ACHN (cell line): ENCODE data around the gene ZBTB4.
"Not testable (repeated sequence)": the region's sequence is repeated elsewhere in the genome, so short reads cannot be mapped to it uniquely, and the experiment has no call there.

Experiments used
- DNase-seq: peaks from one replicate; pipeline ENCODE4 v3.0.0-alpha.2; 2015
- in situ Hi-C: cut with HindIII; loops from 2 replicates; pipeline ENCODE4 v1.10.0; 2017; ENCODE audit warnings: low sequenced_read_pairs, low pct_ligation_motif_present, low pct_unique_long_range_greater_than_20kb

The ZBTB4 gene

DNA sequence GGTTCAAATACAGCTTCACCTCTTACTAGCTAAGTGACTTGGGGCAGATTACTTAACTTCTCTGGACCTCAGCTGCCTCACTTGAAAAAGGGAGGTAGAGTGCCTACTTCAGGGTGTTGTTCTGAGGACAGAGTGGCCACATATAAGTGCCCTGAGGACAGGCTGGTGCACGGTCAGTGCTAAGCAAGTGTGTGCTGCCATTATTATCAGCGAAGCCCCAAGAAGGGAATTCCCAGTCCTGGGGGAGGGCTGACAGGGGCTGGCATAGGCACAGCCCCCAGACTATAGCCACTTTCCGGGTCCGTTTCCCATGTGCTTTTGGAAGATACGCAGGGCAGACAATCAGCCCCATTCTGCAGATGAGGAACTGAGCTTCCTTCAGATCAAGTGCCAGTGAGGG lies 2.5 kb downstream of the ZBTB4 start:
- DNase-seq = no peak
- in situ Hi-C loops = no loop called here

DNA sequence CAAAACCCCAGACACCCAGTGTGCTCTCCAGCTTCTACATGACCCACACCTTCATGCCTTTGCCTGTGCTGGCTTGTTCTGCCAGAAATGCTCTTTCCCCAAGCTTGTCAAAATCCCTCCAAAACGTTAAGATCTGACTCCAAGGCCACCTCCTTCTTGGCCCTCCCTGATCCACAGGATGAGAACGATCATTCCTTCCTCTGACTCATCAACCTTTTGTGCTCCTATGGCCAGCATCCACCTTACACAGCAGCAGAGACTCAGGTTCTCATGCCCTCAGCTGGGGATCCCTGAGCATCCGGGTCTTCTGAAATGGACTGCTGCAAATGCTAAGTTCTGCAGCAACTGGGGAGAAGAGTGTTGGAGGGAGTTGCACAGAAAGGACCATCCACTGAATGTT lies 2.9 kb downstream of the ZBTB4 start:
- in situ Hi-C loops = no loop called here
- peak; percentile 38 for DNase-seq

DNA sequence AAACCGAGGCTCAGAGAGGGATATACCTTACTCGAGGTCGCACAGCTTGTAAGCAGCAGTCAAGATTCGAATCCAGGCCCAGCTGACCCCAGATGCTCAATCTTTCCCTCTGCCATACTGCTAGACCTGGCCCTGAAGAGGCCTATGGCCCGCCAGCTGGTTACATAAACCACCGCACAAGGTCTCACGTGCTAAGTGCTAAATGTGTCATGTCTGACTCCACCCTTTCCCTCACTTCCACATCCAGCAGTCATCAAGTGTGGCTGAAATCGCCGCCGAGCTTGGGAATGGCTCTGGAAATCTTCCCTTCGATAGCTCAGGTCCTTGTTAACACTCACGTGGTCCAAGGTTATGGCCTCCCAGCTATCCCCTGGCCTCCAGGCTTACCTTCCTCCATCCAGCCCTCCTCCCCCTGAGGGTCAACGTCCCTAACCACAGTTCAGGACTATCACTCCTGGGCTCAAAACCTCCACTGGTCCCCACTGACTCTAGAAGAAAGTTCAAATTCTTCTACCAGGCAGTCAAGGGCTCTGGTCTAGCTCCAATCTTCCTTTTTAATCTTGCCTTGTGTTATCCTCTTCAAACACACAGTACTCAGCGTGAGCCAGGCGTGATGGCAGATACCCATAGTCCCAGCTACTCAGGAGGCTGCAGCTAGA lies 3.5 kb downstream of the ZBTB4 start:
- DNase-seq = no peak
- in situ Hi-C loops = no loop called here

- in situ Hi-C loops, DNase-seq: not testable (repeated sequence)
These were observed 4.7 kb downstream of the ZBTB4 start for GRCh38 chr17:7474767-7475166.

- in situ Hi-C loops = no loop called here
- DNase-seq = no peak
These were observed 7.7 kb downstream of the ZBTB4 start for GRCh38 chr17:7471729-7472128.

- in situ Hi-C loops, DNase-seq: not testable (repeated sequence)
These were observed 8.9 kb downstream of the ZBTB4 start for GRCh38 chr17:7470457-7470973.

- in situ Hi-C loops, DNase-seq: not testable (repeated sequence)
These were observed 9.6 kb downstream of the ZBTB4 start for GRCh38 chr17:7469843-7470242.

DNA sequence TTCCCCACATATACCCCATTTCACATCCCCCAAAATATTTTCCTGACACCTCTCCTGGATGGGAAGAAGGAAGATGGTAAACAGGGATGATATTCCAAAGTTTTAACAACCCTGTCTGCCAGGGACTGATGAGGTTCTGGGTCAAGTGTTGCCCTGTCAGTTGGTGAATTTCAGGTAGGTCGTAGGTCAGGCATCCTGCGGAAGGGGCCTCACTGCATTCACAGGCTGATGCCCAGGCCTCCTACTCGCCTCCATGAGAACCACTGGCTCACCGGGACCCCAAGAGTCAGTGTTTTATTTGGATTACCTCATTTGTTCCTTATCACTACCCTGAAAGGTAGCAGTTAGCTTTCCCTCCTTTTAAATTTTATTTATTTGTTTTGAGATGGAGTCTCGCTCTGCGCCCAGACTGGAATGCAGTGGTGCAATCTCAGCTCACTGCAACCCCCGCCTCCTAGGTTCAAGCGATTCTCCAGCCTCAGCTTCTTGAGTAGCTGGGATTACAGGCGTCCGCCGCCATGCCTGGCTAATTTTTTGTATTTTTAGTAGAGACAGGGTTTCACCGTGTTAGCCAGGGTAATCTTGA lies 10.5 kb downstream of the ZBTB4 start:
- no peak for DNase-seq
- in situ Hi-C loops = no loop called here

GRCh38 chr17:7468290-7468689 lies 11.1 kb downstream of the ZBTB4 start:
- in situ Hi-C loops = no loop called here

GRCh38 chr17:7467498-7467897 lies 11.9 kb downstream of the ZBTB4 start:
- in situ Hi-C loops = no loop called here
- DNase-seq = no peak

More at GRCh38 chr17:7468290-7468689, 11.1 kb downstream of the ZBTB4 start:
- no peak for DNase-seq

DNA sequence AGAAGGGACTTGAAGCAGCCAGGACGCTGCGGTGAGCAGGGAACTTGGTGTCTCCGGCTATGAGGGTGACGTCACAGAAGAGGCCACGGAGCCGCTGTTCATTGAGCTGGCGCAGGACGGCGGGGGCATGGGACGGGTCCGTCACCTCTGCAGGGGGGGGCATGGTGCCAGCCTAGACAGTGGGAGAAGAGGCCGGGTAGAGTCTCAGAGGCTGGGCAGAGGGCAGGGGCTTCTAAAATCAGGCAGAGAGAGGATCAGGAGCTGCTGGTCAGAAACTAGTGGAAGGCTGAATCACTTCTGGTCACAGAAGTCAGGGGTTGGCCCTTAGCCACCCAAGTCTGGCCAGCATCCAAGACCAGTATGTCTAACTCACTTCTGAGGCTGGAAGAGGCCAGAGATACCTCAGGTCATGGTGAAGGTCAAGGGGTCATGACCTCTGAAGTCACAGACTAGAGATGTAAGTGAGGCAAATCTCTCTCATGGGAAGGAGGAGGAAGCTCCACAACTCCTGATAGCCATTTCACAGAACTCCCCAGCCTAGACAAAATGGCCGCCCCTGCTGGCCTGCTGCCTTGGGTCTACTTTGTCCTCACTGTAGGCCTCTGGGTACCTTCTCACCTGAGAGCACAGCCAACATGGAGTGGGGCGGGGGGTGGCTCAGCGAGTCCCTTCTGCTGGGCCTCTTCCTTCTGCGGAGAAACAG lies 12.6 kb downstream of the ZBTB4 start:
- peak; percentile 41 for DNase-seq
- in situ Hi-C loops = no loop called here

DNA sequence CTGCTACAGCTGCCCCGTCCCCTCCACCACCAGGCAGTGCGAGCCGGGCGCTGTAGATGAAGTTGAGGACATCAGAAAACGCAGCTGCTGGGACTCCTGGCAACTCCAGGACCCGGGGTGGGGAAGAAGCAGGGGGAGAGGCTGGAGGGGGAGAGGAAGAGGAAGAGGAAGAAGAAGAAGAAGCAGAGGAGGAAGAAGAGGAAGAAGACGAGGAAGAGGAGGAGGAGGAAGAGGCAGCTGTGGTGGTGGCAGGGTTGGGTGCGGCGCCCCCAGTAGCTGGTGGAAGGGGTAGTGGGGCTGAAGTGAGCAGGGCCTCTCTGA lies 13.2 kb downstream of the ZBTB4 start:
- DNase-seq = no peak
- in situ Hi-C loops = no loop called here

GRCh38 chr17:7465597-7466275 lies 13.7 kb downstream of the ZBTB4 start:
- no peak for DNase-seq
- in situ Hi-C loops = no loop called here

DNA sequence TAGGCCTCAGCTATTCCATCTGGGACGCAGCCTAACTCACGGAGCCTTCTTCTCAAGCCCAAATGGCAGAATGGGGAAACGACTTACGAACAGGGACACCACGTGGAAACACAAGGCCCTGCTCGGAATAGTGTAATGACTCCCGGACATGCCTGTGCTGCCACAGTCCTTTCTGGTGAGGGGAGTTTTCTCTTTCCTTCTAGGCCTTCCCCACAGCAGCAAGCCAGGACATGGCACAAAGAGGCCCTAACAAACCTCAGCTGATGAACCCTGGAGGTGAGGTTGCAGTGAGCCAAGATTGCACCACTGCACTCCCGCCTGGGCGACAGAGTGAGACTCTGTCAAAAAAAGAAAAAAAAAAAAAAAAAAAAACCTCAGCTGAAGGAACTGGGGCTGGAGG lies 15.3 kb downstream of the ZBTB4 start:
- DNase-seq = no peak
- in situ Hi-C loops = no loop called here

DNA sequence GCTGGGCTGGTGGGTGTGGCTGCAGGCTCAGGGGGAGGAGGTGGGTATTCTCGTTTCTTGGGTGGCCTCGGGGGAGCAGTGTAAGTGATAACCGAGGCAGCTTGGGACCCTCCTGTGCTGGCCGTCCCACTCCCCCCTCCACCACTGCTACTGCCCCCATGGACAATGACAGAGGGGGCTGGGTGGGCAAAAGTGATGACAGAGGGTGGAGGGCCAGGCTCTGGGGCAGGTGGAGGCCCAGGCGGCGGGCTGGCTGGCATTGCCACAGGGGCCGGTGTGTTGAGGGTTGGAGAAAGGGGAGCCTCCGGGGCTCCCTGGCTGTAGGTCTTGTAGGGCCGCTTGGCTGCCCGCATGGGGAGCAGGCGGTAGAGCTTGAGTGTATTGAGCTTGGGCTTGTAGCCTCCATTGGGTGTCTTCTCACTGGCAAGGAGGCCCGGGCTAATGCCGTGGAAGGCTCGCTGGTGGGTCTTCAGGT lies 16.0 kb downstream of the ZBTB4 start:
- in situ Hi-C loops = no loop called here
- DNase-seq = no peak

- in situ Hi-C loops = no loop called here
- no peak for DNase-seq
These were observed 16.7 kb downstream of the ZBTB4 start for GRCh38 chr17:7462474-7463371.

DNA sequence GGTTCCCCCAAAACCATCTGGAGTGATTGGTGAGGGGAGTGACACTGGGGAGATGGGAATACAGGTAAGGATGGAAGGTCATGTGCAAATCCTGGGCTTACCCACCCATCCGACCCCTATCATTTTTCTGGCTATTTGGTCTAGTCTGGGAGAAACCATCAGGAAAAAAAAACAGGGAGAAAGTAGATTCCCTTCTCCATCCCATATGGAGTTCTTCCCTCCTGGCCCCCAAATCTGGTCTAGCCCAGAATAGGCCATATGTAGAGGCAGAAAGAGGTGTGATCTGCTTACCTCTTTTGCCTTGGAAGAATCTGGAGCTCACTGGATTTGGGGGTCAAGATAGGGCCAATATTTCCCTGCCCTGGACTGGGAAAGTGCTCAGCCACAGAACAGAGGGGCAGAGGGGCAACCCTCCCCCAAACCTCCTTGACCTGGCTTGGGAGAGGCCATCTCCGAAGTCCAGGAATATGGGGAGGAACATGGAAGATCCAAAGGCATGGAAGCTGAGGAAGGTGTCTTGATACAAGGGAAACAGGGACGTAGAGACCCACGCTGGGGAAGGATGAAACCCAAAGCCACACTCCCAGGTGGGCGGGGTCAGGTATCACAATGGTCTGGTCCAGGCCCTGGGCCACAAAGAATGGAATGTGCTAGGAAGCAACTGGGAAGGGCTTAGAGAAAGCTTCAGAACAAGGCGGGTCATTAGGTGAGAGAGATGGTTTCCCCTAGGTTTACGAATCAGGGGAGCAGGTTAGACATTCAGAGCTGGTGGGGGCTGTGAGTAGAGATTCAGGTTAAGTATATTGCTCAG lies 18.4 kb downstream of the ZBTB4 start:
- no peak for DNase-seq
- in situ Hi-C loops = no loop called here
